Gastrocnemius medialis (tissue), 4 donors: ENCODE results near the gene TIAL1.

Source experiments
- CTCF ChIP-seq, 5 experiments: fragments of 450-650 bp in 3 of 5; fragments of 200-600 bp in 2 of 5; sonication (generic) in 2 of 5; IDR thresholded peaks in 4 of 5; conservative IDR thresholded peaks in 1 of 5; 1 replicate in 4 of 5; 2 replicates in 1 of 5; pipeline ENCODE4 v1.5.1; 2016 to 2019; ENCODE audit warnings: antibody characterized with exemption in 5 of 5, mild to moderate bottlenecking in 3 of 5, moderate library complexity in 3 of 5
- POLR2A ChIP-seq, 2 donors: fragments of 450-650 bp; IDR thresholded peaks; one replicate each; pipeline ENCODE4 v1.6.1; 2017; ENCODE audit warnings: antibody characterized with exemption in 2 of 2, mild to moderate bottlenecking in 2 of 2, moderate library complexity in 2 of 2

GRCh38 chr10:119535305-119535704 is 61.5 kb downstream of the TIAL1 start:
- TF ChIP-seq POLR2A (IDR thresholded peaks at IDR 0.05) (no peak), CTCF (IDR thresholded peaks at IDR 0.05 in 4 of 5, conservative IDR thresholded peaks at IDR 0.05 in 1 of 5) (no peak)
